ENCODE results near the gene MAEA.

The MAEA gene

DNA sequence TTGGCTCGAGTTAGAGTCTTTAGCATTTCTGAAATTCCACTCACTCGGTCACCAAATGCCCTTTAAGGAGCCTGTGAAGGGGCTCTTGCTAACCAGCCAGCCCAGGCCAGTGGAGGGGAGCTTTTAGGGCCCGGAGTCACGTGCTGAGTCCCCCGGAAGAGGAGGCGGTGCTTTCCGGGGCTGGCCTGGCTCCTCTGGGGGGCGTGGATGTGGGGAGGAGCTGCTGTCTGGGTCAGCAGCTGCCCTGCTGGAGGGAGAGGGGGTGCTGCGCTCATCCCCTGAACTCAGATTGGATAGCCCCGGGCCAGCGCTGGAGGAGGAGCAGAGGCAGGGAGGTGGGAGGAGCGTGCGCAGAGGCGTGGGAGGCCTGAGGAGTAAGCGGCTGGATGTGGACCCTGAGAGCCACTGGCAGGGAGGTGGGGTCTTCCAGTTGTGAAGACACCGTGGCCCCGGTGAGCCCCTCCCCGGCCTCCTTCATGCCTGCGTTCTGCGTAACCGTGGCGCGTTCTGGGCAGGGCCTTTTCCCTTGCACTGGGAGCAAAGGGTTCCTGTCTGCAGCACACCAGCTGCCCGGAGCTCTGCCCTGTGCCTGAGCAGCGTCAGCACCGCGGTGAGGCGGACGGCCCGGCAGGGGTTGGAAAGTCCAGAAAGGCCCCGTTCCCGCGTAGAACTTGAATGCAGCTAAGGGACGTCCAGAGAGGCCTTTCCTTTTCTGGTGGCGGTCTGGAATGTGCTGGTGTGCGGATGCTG, 19.7 kb downstream of the MAEA start:
- H3K36me3 ChIP-seq (ENCODE audit: control insufficient read depth, insufficient read depth, low read length) = no peaks in the 10 kb centered on the region
- H3K27ac ChIP-seq = peak overlapping the region; percentile 2
- no peaks in the 10 kb centered on the region for H3K4me1 ChIP-seq
- no peaks in the 10 kb centered on the region for H3K9me3 ChIP-seq (ENCODE audit: control insufficient read depth, low read length)
- H3K79me2 ChIP-seq = peaks cover 41% of the 10 kb centered on the region
- H3K4me3 ChIP-seq (ENCODE audit: low read depth, low read length) = peak overlapping the region; percentile 20
- H3K9ac ChIP-seq = no peak overlapping the region
- H2AFZ ChIP-seq = no peak overlapping the region
- peak overlapping the region; percentile 47 for H3K4me2 ChIP-seq (ENCODE audit: low read length)
- H3K27me3 ChIP-seq (ENCODE audit: control insufficient read depth, insufficient read depth, low read length) = no peaks in the 10 kb centered on the region
- TF ChIP-seq, protein P1, sequence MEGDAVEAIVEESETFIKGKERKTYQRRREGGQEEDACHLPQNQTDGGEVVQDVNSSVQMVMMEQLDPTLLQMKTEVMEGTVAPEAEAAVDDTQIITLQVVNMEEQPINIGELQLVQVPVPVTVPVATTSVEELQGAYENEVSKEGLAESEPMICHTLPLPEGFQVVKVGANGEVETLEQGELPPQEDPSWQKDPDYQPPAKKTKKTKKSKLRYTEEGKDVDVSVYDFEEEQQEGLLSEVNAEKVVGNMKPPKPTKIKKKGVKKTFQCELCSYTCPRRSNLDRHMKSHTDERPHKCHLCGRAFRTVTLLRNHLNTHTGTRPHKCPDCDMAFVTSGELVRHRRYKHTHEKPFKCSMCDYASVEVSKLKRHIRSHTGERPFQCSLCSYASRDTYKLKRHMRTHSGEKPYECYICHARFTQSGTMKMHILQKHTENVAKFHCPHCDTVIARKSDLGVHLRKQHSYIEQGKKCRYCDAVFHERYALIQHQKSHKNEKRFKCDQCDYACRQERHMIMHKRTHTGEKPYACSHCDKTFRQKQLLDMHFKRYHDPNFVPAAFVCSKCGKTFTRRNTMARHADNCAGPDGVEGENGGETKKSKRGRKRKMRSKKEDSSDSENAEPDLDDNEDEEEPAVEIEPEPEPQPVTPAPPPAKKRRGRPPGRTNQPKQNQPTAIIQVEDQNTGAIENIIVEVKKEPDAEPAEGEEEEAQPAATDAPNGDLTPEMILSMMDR (IDR thresholded peaks at IDR 0.05) = no peak

DNA sequence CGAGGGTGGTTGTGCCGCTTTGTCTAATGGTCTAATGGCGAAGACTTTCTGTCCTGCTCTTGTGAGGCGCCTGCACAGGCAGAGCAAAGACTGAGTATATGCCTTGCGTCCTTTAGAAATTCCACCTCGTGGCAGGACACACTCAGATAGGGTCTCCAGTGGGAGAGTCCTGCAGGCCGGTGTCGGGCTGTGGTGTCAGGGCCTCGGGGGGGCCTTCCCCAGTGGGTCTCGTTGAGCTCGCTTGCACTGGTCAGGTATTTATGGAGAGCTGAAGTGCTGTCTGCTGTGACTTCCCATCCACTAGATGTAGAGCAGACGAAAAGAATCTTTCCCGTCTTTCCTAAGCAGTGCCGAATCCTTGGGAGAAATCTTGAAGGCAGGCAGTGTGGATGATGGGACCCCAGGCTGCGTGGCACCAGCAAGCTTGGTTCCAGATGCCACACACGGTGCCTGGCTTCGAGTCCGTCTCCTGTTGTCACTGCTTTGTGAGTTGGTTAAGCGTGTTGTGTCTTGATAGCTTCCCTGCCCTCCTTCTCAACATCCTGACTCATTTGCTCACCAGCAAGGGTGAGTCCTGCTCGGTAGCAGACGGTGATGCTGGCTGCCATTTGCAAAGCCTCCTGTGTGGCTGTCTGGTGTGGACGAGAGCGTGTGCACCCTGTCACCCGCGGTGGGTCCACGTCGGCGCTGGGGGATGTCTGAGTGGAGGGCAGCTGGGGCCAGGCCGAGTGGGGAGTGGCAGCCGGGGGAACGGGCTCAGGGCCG, 20.5 kb downstream of the MAEA start:
- H2AFZ ChIP-seq = no peak overlapping the region
- no peaks in the 10 kb centered on the region for H3K9me3 ChIP-seq (ENCODE audit: control insufficient read depth, low read length)
- H3K4me2 ChIP-seq (ENCODE audit: low read length) = peak overlapping the region; percentile 47
- H3K4me1 ChIP-seq = no peaks in the 10 kb centered on the region
- H3K27ac ChIP-seq = peak overlapping the region; percentile 2
- TF ChIP-seq, protein P1 (IDR thresholded peaks at IDR 0.05) = no peak
- H3K9ac ChIP-seq = no peak overlapping the region
- H3K36me3 ChIP-seq (ENCODE audit: control insufficient read depth, insufficient read depth, low read length) = no peaks in the 10 kb centered on the region
- H3K79me2 ChIP-seq = peaks cover 41% of the 10 kb centered on the region
- H3K27me3 ChIP-seq (ENCODE audit: control insufficient read depth, insufficient read depth, low read length) = no peaks in the 10 kb centered on the region
- no peak overlapping the region for H3K4me3 ChIP-seq (ENCODE audit: low read depth, low read length)

DNA sequence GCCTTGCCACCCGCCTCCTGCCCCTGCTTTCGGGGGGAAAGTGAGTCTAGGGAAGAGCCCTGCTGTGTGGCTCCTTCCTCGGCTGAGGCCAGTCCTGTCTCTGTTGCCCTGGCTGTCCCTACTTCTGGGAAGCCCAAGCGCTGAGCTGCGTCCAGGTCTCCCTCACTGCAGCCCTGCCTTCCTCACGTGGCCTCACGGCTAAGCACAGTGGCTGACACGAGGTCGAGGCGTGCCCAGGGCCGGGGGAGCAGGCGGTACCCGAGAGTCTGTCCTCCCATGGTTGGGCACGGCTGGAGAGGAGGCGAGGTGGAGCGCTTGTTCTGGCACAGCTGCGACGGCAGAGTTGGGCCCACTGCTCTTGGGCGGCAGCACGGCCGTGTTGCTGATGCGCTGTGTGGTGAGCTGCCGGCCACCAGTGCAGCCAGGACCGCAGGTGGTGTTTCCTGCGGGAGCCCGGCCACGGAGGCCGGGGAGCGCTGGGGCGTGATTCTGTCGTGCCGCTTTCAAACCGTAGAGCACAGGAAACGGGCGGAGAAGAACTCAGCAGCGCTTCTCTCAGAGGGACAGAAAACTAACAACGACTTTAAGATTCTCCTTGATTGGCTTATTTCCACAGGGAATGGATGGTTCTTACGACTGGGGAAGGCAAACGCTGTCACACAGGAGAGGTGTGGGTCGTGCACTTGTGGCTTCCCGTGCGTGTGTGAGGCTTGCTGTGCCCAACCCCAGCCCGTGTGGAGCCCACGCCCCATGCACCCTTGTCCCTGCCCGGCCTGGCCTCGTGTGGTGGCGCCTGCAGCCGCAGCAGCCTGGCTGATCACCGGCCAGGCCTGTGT, 21.3 kb downstream of the MAEA start:
- H3K4me1 ChIP-seq = no peaks in the 10 kb centered on the region
- H3K4me3 ChIP-seq (ENCODE audit: low read depth, low read length) = no peak overlapping the region
- H3K9ac ChIP-seq = no peak overlapping the region
- peaks cover 37% of the 10 kb centered on the region for H3K79me2 ChIP-seq
- H2AFZ ChIP-seq = no peak overlapping the region
- H3K4me2 ChIP-seq (ENCODE audit: low read length) = no peak overlapping the region
- TF ChIP-seq, protein P1 (IDR thresholded peaks at IDR 0.05) = no peak
- no peaks in the 10 kb centered on the region for H3K9me3 ChIP-seq (ENCODE audit: control insufficient read depth, low read length)
- no peak overlapping the region for H3K27ac ChIP-seq
- H3K36me3 ChIP-seq (ENCODE audit: control insufficient read depth, insufficient read depth, low read length) = no peaks in the 10 kb centered on the region
- no peaks in the 10 kb centered on the region for H3K27me3 ChIP-seq (ENCODE audit: control insufficient read depth, insufficient read depth, low read length)

DNA sequence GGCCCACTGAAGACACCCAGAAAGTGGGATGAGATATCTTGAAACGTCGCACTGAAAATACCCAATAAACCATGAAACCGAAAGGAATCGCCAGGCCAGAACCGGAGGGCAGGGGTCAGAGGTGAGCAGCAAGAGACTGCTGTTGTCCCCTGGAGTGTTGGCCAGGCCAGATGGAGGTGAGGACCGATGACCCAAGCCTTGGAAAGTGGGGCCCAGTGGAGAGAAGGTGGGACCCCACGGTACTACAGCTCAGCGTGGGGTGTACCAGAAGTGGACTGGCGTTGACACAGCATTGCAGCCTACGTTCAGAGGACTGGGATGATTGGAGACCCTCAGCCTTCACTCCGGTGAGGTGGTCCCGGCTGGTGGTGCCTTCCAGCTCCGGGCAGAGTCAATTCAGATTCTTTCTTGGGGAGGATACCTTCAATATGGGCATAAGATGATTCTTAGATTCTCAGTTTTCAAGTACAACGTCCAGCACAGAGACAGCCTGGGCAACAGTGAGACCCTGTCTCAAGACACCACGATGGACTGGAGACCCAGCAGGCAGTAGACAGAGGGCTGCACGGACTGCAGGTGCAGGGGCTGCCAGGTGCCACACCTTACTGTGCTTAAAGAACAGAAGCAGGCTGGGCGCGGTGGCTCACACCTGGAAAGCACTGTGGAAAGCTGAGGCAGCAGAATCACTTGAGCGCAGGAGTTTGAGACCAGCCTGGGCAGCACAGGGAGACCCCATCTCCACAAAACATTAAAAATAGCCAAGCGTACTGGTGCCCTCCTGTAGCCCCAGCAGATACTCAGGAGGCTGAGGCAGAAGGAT, 23.3 kb downstream of the MAEA start:
- Histone ChIP-seq H3K9me3 (ENCODE audit: control insufficient read depth, low read length) (no peaks in the 10 kb centered on the region), H3K36me3 (ENCODE audit: control insufficient read depth, insufficient read depth, low read length) (no peaks in the 10 kb centered on the region)

More for the DNA sequence above, 23.3 kb downstream of the MAEA start:
- Histone ChIP-seq H3K4me3 (ENCODE audit: low read depth, low read length) (no peak overlapping the region), H3K9ac (no peak overlapping the region), H3K79me2 (peaks cover 33% of the 10 kb centered on the region), H3K4me1 (no peaks in the 10 kb centered on the region), H3K4me2 (ENCODE audit: low read length) (no peak overlapping the region), H3K27me3 (ENCODE audit: control insufficient read depth, insufficient read depth, low read length) (no peaks in the 10 kb centered on the region), H2AFZ (no peak overlapping the region), H3K27ac (no peak overlapping the region)
- TF ChIP-seq, protein P1 (IDR thresholded peaks at IDR 0.05) = no peak
